Natural killer cell (primary cell): ENCODE measurements around the gene EXOSC3. TPM values are rescaled to one million over a fixed set of nuclear protein-coding genes. Genes with fewer than 3 reads are reported as not detected.

ENCODE experiments used
- ATAC-seq, 3 donors: fragments of 150-1000 bp in 2 of 3; fragments of 200-7000 bp in 1 of 3; cut with Tn5 transposase; 1 replicate in 1 of 3; 2 replicates in 2 of 3; pipeline ENCODE4 v1.10.0; 2021; ENCODE audit warnings: mild to moderate bottlenecking in 2 of 3, moderate library complexity in 2 of 3
- DNase-seq, 2 donors: peaks; one replicate each; pipeline versions ENCODE4 v3.0.0 to v3.0.0-alpha.2; 2013 to 2021; ENCODE audit warnings: mixed read lengths in 1 of 2
- H3K27ac ChIP-seq: one replicate; pipeline ENCODE4 v1.5.1; 2013; ENCODE audit warnings: mild to moderate bottlenecking, low read length
- H3K27me3 ChIP-seq: one replicate; pipeline ENCODE4 v1.6.1; 2013; ENCODE audit warnings: low read length; ENCODE audit not compliant: control insufficient read depth, insufficient read depth
- H3K36me3 ChIP-seq: one replicate; pipeline ENCODE4 v1.6.1; 2013; ENCODE audit warnings: low read length; ENCODE audit not compliant: control insufficient read depth, insufficient read depth
- H3K4me1 ChIP-seq: one replicate; pipeline ENCODE4 v1.6.1; 2013; ENCODE audit warnings: low read length; ENCODE audit not compliant: control insufficient read depth, insufficient read depth
- H3K4me3 ChIP-seq: one replicate; pipeline ENCODE4 v1.5.1; 2013; ENCODE audit warnings: low read length
- H3K9me3 ChIP-seq: one replicate; pipeline ENCODE4 v1.6.1; 2013; ENCODE audit warnings: low read length; ENCODE audit not compliant: control insufficient read depth, insufficient read depth
- H3K27ac Mint-ChIP-seq, 2 donors: one replicate each; pipeline ENCODE4 v1.8.0; 2022; ENCODE audit warnings: mild to moderate bottlenecking in 2 of 2, mixed read lengths in 2 of 2, moderate library complexity in 1 of 2
- H3K27me3 Mint-ChIP-seq, 2 donors: one replicate each; pipeline ENCODE4 v1.8.0; 2022; ENCODE audit warnings: low read depth in 2 of 2, mixed read lengths in 2 of 2
- H3K36me3 Mint-ChIP-seq: one replicate; pipeline ENCODE4 v1.8.0; 2022; ENCODE audit warnings: mixed read lengths
- H3K4me1 Mint-ChIP-seq, 2 donors: one replicate each; pipeline ENCODE4 v1.8.0; 2022; ENCODE audit warnings: mixed read lengths in 2 of 2
- H3K4me3 Mint-ChIP-seq: one replicate; pipeline ENCODE4 v1.8.0; 2022; ENCODE audit warnings: mild to moderate bottlenecking, moderate library complexity, mixed read lengths
- H3K9me3 Mint-ChIP-seq, 2 donors: one replicate each; pipeline ENCODE4 v1.8.0; 2022; ENCODE audit warnings: mixed read lengths in 2 of 2
- WGBS: methylation state at CpG from one replicate; pipeline ENCODE4 v1.1.7; 2013; ENCODE audit warnings: missing lambda C conversion rate; ENCODE audit not compliant: insufficient coverage; 5-methylcytosine and 5-hydroxymethylcytosine counted together
- intact Hi-C: fragments of 100-400 bp; cut with micrococcal nuclease; formaldehyde crosslinking; loops from one replicate; pipeline ENCODE4 v1.14.2; 2022
- total RNA-seq, 4 donors: library from RNA; stranded (reverse); fragments of 120-200 nt in 1 of 4; gene quantifications; one replicate each; pipeline versions ENCODE4 v1.2.3 to v1.2.4, GENCODE V29; 2013 to 2022
- TF ChIP-seq, protein P1 (sequence below): fragments of 200-600 bp; IDR thresholded peaks from one replicate; pipeline ENCODE4 v1.8.0; 2022; ENCODE audit warnings: antibody characterized with exemption

The EXOSC3 gene
- total RNA-seq, 3 donors from 2014 or later (not counting 1 experiment from before 2014, with no cell fraction given) = 20.3 to 42.7 (median 24.5) TPM

DNA sequence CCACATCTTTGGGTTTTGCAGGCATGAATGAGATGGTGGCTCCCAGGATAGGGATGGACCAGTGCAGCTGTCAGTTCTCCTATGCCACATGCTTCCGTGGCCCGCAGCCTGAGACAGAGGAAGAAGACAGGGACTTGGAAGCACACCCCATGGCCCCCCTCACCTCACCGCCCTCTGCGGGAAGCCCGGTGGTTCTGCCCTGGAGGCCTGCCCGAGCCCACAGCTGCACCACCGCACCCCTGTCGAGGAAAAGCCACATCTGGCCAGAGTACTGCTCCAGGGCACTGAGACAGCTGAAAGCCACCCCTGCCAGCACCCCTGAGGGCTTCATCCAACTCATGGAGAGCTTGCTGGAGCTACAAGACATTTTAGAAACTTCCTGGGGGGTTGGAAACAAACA is 38.9 kb downstream of the EXOSC3 start:
- no peak overlapping the region for H3K27ac ChIP-seq
- H3K36me3 Mint-ChIP-seq = no peaks in the 10 kb centered on the region
- no peaks in the 10 kb centered on the region for H3K4me1 ChIP-seq
- H3K9me3 Mint-ChIP-seq = no peaks in the 10 kb centered on the region
- DNase-seq (no peak), ATAC-seq (no peak)
- 81% methylated on average over 8 of the region's 8 CpGs for WGBS
- H3K4me3 ChIP-seq = no peak overlapping the region
- H3K4me1 Mint-ChIP-seq = no peaks in the 10 kb centered on the region
- H3K27ac Mint-ChIP-seq = no peak overlapping the region
- H3K9me3 ChIP-seq = no peaks in the 10 kb centered on the region
- H3K27me3 Mint-ChIP-seq = no peaks in the 10 kb centered on the region
- intact Hi-C loops = loop anchor here (5.0 kb wide), 2 partner anchors 516 to 616 kb away; no protein-coding TSS in a partner anchor
- TF ChIP-seq, protein P1, sequence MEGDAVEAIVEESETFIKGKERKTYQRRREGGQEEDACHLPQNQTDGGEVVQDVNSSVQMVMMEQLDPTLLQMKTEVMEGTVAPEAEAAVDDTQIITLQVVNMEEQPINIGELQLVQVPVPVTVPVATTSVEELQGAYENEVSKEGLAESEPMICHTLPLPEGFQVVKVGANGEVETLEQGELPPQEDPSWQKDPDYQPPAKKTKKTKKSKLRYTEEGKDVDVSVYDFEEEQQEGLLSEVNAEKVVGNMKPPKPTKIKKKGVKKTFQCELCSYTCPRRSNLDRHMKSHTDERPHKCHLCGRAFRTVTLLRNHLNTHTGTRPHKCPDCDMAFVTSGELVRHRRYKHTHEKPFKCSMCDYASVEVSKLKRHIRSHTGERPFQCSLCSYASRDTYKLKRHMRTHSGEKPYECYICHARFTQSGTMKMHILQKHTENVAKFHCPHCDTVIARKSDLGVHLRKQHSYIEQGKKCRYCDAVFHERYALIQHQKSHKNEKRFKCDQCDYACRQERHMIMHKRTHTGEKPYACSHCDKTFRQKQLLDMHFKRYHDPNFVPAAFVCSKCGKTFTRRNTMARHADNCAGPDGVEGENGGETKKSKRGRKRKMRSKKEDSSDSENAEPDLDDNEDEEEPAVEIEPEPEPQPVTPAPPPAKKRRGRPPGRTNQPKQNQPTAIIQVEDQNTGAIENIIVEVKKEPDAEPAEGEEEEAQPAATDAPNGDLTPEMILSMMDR = no peak
- H3K4me3 Mint-ChIP-seq = no peak overlapping the region
- H3K27me3 ChIP-seq = no peaks in the 10 kb centered on the region
- H3K36me3 ChIP-seq = no peaks in the 10 kb centered on the region

DNA sequence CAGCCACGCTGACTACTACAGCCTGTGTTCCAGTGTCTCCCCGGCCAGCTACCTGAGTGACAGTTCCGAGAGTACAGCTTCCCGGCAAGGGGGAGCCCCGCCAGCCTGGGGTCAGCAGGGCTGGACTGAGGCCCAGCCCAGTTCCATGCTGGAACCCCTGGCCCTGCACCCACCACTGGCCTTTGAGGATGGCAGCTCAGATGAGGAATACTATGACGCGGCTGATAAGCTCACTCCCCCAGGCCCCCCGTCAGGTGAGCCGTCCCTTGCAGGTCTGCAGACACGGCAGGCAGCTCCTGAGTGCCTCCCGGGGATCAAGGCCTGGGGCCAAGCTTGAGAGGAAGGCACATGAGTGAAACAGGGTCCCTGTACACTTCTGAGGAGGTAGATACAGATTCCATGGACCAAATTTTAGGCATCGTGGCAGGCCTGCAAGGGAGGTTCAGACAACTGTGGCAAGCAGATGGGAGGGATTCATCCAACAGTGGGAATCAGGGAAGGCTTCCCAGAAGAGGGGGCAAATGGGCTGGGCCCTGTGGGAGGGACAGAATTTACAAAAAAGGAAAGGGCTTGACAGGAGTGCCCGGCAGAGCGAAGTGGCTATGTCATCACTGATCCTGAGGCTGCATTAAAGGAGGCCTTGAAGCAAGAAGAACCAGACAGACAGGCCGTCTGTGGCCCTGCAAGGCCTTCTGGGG is 44.1 kb downstream of the EXOSC3 start:
- peaks cover under 1 to 11% of the 10 kb centered on the region in 2 donors for H3K27me3 Mint-ChIP-seq
- intact Hi-C loops = no loop called here
- Histone ChIP-seq H3K4me1 (no peaks in the 10 kb centered on the region), H3K27ac (no peak overlapping the region), H3K27me3 (no peaks in the 10 kb centered on the region), H3K36me3 (no peaks in the 10 kb centered on the region), H3K9me3 (no peaks in the 10 kb centered on the region), H3K4me3 (no peak overlapping the region)
- ATAC-seq (no peak), DNase-seq (no peak)
- H3K36me3 Mint-ChIP-seq = no peaks in the 10 kb centered on the region
- no peak overlapping the region for H3K4me3 Mint-ChIP-seq
- H3K27ac Mint-ChIP-seq = no peak overlapping the region
- H3K4me1 Mint-ChIP-seq = no peaks in the 10 kb centered on the region
- TF ChIP-seq, protein P1 = no peak
- whole genome bisulfite sequencing = 90% methylated on average over 15 of the region's 15 CpGs
- H3K9me3 Mint-ChIP-seq = no peaks in the 10 kb centered on the region

DNA sequence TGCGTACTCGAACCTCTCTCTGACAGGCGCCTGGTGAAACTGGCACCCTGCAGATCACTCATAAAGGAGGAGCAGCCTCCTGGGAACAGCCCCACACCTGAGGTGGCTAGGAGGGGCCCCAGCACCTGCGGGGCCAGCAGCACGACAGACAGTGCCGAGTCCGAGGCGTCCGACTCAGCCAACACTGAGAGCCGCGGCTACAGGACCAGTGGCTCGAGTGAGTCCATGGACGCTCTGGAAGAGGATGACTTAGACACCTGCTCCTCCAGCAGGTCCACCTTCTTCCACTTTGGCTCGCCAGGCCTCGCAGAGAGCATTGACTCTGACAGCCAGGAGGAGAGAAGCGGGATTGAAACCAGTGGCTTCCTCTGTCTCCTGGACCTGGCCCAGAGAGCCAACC is 44.7 kb downstream of the EXOSC3 start:
- TF ChIP-seq, protein P1 = no peak
- H3K27ac ChIP-seq = no peak overlapping the region
- DNase-seq = no peak
- H3K9me3 ChIP-seq = no peaks in the 10 kb centered on the region
- no peaks in the 10 kb centered on the region for H3K27me3 ChIP-seq
- H3K27ac Mint-ChIP-seq = no peak overlapping the region
- ATAC-seq = no peak
- H3K27me3 Mint-ChIP-seq = peaks cover 7 to 14% of the 10 kb centered on the region in 2 donors
- no peaks in the 10 kb centered on the region for H3K36me3 ChIP-seq
- no peaks in the 10 kb centered on the region for H3K9me3 Mint-ChIP-seq
- H3K36me3 Mint-ChIP-seq = no peaks in the 10 kb centered on the region
- H3K4me3 ChIP-seq = no peak overlapping the region
- no peak overlapping the region for H3K4me3 Mint-ChIP-seq
- no peaks in the 10 kb centered on the region for H3K4me1 ChIP-seq
- no peaks in the 10 kb centered on the region for H3K4me1 Mint-ChIP-seq
- 94% methylated on average over 16 of the region's 16 CpGs for WGBS
- intact Hi-C loops = no loop called here

DNA sequence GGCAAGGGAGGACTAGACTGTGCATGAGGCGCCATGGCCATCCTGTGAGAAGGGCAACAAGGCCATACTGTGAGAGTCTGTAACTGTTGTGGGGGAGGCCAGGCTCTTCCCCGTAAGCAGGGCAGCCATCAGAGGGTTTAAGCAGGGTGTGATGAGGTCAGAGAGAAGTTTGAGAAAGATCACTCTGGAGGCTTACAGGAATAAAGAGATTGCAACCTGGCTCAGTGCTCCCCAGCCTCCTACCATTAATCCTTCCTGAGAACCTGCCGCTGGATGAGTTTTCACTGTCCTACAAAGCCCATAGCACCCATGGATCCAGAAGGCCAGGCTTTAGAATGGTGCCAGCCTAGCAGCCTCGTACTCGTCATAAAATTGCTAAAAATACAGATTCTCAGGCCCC is 45.6 kb downstream of the EXOSC3 start:
- Histone ChIP-seq H3K27ac (no peak overlapping the region), H3K36me3 (no peaks in the 10 kb centered on the region), H3K9me3 (no peaks in the 10 kb centered on the region), H3K4me1 (no peaks in the 10 kb centered on the region), H3K27me3 (no peaks in the 10 kb centered on the region), H3K4me3 (no peak overlapping the region)
- ATAC-seq = no peak
- TF ChIP-seq, protein P1 = no peak
- 86% methylated on average over 5 of the region's 5 CpGs for WGBS
- H3K27ac Mint-ChIP-seq = no peak overlapping the region
- intact Hi-C loops = no loop called here
- peaks cover 11 to 16% of the 10 kb centered on the region in 2 donors for H3K27me3 Mint-ChIP-seq
- H3K4me3 Mint-ChIP-seq = no peak overlapping the region
- H3K4me1 Mint-ChIP-seq = no peaks in the 10 kb centered on the region
- H3K36me3 Mint-ChIP-seq = no peaks in the 10 kb centered on the region
- no peak for DNase-seq
- no peaks in the 10 kb centered on the region for H3K9me3 Mint-ChIP-seq
